HCT116 (cell line): Measurements from ENCODE around the gene FAM234A. TPM values are rescaled to one million over a fixed set of nuclear protein-coding genes. Genes with fewer than 3 reads are reported as not detected.

Source experiments
- ATAC-seq: fragments of 200-7000 bp; cut with Tn5 transposase; 2 replicates; pipeline ENCODE4 v1.9.1; 2020; ENCODE audit warnings: mild to moderate bottlenecking, moderate library complexity
- BruUV-seq: library from RNA; stranded (reverse); fragments of 400-500 nt; replicated peaks from 2 replicates; lab custom pipeline; 2021; lab: Mats Ljungman, UMichigan
- CTCF ChIA-PET: fragments of 300-600 bp; sonication (Branson Sonifier 250); formaldehyde crosslinking; loops from one replicate; lab custom pipeline; 2021; ENCODE audit warnings: antibody characterized with exemption; lab: Charles Lee
- POLR2A ChIA-PET: fragments of 300-600, 350-600 bp; sonication (Branson Sonifier 250); formaldehyde crosslinking; loops from one replicate; lab custom pipeline; 2021; ENCODE audit warnings: antibody characterized with exemption; lab: Charles Lee
- RAD21 ChIA-PET, 2 experiments: fragments of 300-600 bp; sonication (Branson Sonifier 250); formaldehyde crosslinking; loops; one replicate each; lab custom pipeline; 2023; ENCODE audit warnings: low total read pairs in 2 of 2; ENCODE audit not compliant: uncharacterized antibody in 2 of 2, unreplicated experiment in 2 of 2, low non-redundant PET in 1 of 2; lab: Charles Lee
- DNase-seq: peaks from one replicate; pipeline ENCODE4 v3.0.0-alpha.2; 2010; ENCODE audit warnings: low read depth, low spot score
- H2AFZ ChIP-seq: fragments of 200-600 bp; shearing (Covaris generic), sonication (generic); 2 replicates; pipeline ENCODE4 v1.6.1; 2017; ENCODE audit warnings: low read depth, mixed run types, mixed read lengths, antibody characterized with exemption, low read length; ENCODE audit not compliant: poor library complexity, severe bottlenecking
- H3K27ac ChIP-seq: 2 replicates; pipeline ENCODE4 v1.5.1; 2012; ENCODE audit warnings: low read depth, low read length
- H3K27me3 ChIP-seq: fragments of 200-600 bp; sonication (generic); 2 replicates; pipeline ENCODE4 v1.6.1; 2016; ENCODE audit warnings: mixed run types, low read length, mixed read lengths; ENCODE audit not compliant: insufficient read depth
- H3K36me3 ChIP-seq, 2 experiments: fragments of 200-500 bp in 1 of 2; fragments of 200-600 bp in 1 of 2; sonication (Bioruptor generic) in 1 of 2; sonication (generic) in 1 of 2; 2 replicates each; pipeline versions ENCODE4 v1.5.1 to v1.6.1; 2014 to 2016; ENCODE audit warnings: low read length in 2 of 2, inconsistent platforms in 1 of 2, mixed read lengths in 1 of 2, mixed run types in 1 of 2; ENCODE audit not compliant: insufficient read depth in 2 of 2, control insufficient read depth in 1 of 2
- H3K4me1 ChIP-seq, 2 experiments: fragments of 200-600 bp in 1 of 2; sonication (generic) in 1 of 2; 2 replicates each; pipeline versions ENCODE4 v1.5.1 to v1.6.1; 2012 to 2017; ENCODE audit warnings: low read length in 2 of 2, inconsistent platforms in 1 of 2, mild to moderate bottlenecking in 1 of 2, mixed read lengths in 1 of 2, mixed run types in 1 of 2, moderate library complexity in 1 of 2; ENCODE audit not compliant: insufficient read depth in 2 of 2, control insufficient read depth in 1 of 2
- H3K4me2 ChIP-seq: fragments of 200-600 bp; sonication (generic); 2 replicates; pipeline ENCODE4 v1.6.1; 2017; ENCODE audit warnings: mixed run types, low read length, mixed read lengths
- H3K4me3 ChIP-seq, 2 experiments: fragments of 200-600 bp in 1 of 2; sonication (generic) in 1 of 2; replicated peaks in 1 of 2; 2 replicates each; pipeline ENCODE4 v1.5.1; 2011 to 2016; ENCODE audit warnings: low read length in 2 of 2, control low read depth in 1 of 2, low read depth in 1 of 2, mild to moderate bottlenecking in 1 of 2, mixed read lengths in 1 of 2, mixed run types in 1 of 2
- H3K79me2 ChIP-seq: fragments of 200-600 bp; sonication (generic); 2 replicates; pipeline ENCODE4 v1.6.1; 2017; ENCODE audit warnings: mild to moderate bottlenecking, mixed run types, low read length, moderate library complexity, mixed read lengths; ENCODE audit not compliant: insufficient read depth
- H3K9ac ChIP-seq: fragments of 200-600 bp; sonication (generic); 2 replicates; pipeline ENCODE4 v1.6.1; 2016; ENCODE audit warnings: low read length, mixed read lengths
- H3K9me2 ChIP-seq: fragments of 200-600 bp; sonication (generic), shearing (Covaris generic); 2 replicates; pipeline ENCODE4 v1.6.1; 2017; ENCODE audit warnings: mixed run types, mild to moderate bottlenecking, moderate library complexity; ENCODE audit not compliant: insufficient read depth
- H3K9me3 ChIP-seq, 2 experiments: fragments of 200-500 bp in 1 of 2; fragments of 200-600 bp in 1 of 2; sonication (Bioruptor generic) in 1 of 2; sonication (generic) in 1 of 2; 2 replicates each; pipeline ENCODE4 v1.6.1; 2014 to 2017; ENCODE audit warnings: low read length in 2 of 2, mixed read lengths in 2 of 2, inconsistent platforms in 1 of 2, low read depth in 1 of 2, mild to moderate bottlenecking in 1 of 2, mixed run types in 1 of 2, moderate library complexity in 1 of 2; ENCODE audit not compliant: control insufficient read depth in 1 of 2, insufficient read depth in 1 of 2
- H4K20me1 ChIP-seq: fragments of 200-600 bp; sonication (generic), shearing (Covaris generic); 2 replicates; pipeline ENCODE4 v1.6.1; 2017; ENCODE audit warnings: mixed run types, mild to moderate bottlenecking, moderate library complexity; ENCODE audit not compliant: insufficient read depth
- CBX3 ChIP-seq: IDR thresholded peaks from 2 replicates; pipeline ENCODE4 v1.6.1; 2012; ENCODE audit warnings: low read depth
- FOSL1 ChIP-seq: IDR thresholded peaks from 2 replicates; pipeline ENCODE4 v1.6.1; 2012; ENCODE audit warnings: low read depth
- POLR2AphosphoS5 ChIP-seq: IDR thresholded peaks from 2 replicates; pipeline ENCODE4 v1.6.1; 2011; ENCODE audit warnings: mild to moderate bottlenecking, low read depth, low read length, moderate library complexity
- RAD21 ChIP-seq: IDR thresholded peaks from 2 replicates; pipeline ENCODE4 v1.6.1; 2012; ENCODE audit warnings: low read depth, mild to moderate bottlenecking
- SRF ChIP-seq: IDR thresholded peaks from 2 replicates; pipeline ENCODE4 v1.6.1; 2012; ENCODE audit warnings: low read depth
- ZFX ChIP-seq: fragments of 450-650 bp; IDR thresholded peaks from 2 replicates; pipeline ENCODE4 v1.6.1; 2017
- ZNF274 ChIP-seq: fragments of 200-500 bp; sonication (Bioruptor generic); IDR thresholded peaks from 2 replicates; pipeline ENCODE4 v1.6.1; 2014; ENCODE audit warnings: mild to moderate bottlenecking, low read depth, low read length, inconsistent platforms
- intact Hi-C: fragments of 100-400 bp; cut with micrococcal nuclease; formaldehyde crosslinking; loops from 2 replicates; pipeline ENCODE4 v1.10.0; 2022
- total RNA-seq: library from RNA; stranded (reverse); gene quantifications from one replicate; pipeline ENCODE4 v1.2.1, GENCODE V29; 2021; ENCODE audit not compliant: unreplicated experiment
- TF ChIP-seq, protein P1 (sequence below): IDR thresholded peaks from 2 replicates; pipeline ENCODE4 v1.6.1; 2012
- TF ChIP-seq, protein P2 (sequence below): IDR thresholded peaks from 2 replicates; pipeline ENCODE4 v1.6.1; 2012; ENCODE audit warnings: low read depth
- TF ChIP-seq, protein P3 (sequence below), 3 experiments: fragments of 200-600 bp in 1 of 3; sonication (generic) in 1 of 3; IDR thresholded peaks in 2 of 3; conservative IDR thresholded peaks in 1 of 3; 2 replicates each; pipeline ENCODE4 v1.5.1; 2012 to 2017; ENCODE audit warnings: low read depth in 2 of 3, low read length in 2 of 3, antibody characterized with exemption in 1 of 3, borderline replicate concordance in 1 of 3, control low read depth in 1 of 3, mild to moderate bottlenecking in 1 of 3, mixed read lengths in 1 of 3, mixed run types in 1 of 3, moderate library complexity in 1 of 3; ENCODE audit not compliant: insufficient read depth in 1 of 3
- TF ChIP-seq, protein P4 (sequence below): IDR thresholded peaks from 2 replicates; pipeline ENCODE4 v1.6.1; 2012

Gene FAM234A
- total RNA-seq, 1 experiment from 2014 or later = 36.4 TPM

DNA sequence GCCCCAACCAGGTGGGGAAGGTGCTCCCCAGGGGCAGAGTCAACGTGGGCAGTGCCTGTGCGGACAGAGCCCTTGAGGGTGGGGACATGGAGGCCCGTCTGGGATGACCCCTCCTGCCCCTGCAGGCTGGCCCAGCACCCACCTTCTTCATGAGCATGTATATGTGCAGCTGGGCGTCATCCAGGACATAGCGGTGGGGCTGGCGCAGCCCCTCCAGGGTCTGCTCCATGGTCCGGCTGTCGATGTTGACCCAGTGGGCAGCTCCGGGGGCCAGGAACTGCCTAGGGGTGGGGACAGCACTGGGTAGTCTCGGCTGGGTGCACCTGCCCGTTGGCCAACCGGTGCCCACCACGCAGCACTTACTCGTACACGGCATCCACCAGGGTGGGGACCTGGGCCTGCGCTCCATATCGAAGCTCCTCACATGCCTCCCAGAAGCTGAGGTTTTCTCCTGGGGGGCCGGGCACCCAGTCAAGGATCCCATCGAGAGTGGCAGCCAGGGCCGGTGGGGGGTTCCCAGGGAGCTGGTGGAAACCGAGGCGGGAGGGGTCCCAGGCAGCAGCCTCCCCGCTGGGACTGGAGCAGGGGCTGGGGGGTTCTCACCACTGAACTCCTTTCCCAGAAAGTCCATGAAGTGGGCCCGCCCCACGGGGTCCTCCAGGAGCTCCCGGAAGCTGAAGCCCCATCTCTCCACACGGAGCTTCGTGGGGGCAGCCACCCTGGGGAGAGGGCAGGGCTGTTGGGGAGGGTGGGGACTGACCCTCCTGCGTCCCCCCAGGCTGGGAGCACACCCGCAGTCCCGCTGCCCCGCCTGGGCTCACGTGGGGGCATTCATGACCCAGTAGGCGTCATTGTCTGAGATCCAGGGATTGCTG lies 36.0 kb downstream of the FAM234A start (continued):
- TF ChIP-seq SRF (no peak), ZNF274 (no peak), CBX3 (no peak), ZFX (no peak), RAD21 (no peak)
- TF ChIP-seq, protein P1, sequence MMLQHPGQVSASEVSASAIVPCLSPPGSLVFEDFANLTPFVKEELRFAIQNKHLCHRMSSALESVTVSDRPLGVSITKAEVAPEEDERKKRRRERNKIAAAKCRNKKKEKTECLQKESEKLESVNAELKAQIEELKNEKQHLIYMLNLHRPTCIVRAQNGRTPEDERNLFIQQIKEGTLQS = no peak
- TF ChIP-seq, protein P2, sequence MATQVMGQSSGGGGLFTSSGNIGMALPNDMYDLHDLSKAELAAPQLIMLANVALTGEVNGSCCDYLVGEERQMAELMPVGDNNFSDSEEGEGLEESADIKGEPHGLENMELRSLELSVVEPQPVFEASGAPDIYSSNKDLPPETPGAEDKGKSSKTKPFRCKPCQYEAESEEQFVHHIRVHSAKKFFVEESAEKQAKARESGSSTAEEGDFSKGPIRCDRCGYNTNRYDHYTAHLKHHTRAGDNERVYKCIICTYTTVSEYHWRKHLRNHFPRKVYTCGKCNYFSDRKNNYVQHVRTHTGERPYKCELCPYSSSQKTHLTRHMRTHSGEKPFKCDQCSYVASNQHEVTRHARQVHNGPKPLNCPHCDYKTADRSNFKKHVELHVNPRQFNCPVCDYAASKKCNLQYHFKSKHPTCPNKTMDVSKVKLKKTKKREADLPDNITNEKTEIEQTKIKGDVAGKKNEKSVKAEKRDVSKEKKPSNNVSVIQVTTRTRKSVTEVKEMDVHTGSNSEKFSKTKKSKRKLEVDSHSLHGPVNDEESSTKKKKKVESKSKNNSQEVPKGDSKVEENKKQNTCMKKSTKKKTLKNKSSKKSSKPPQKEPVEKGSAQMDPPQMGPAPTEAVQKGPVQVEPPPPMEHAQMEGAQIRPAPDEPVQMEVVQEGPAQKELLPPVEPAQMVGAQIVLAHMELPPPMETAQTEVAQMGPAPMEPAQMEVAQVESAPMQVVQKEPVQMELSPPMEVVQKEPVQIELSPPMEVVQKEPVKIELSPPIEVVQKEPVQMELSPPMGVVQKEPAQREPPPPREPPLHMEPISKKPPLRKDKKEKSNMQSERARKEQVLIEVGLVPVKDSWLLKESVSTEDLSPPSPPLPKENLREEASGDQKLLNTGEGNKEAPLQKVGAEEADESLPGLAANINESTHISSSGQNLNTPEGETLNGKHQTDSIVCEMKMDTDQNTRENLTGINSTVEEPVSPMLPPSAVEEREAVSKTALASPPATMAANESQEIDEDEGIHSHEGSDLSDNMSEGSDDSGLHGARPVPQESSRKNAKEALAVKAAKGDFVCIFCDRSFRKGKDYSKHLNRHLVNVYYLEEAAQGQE = no peak

DNA sequence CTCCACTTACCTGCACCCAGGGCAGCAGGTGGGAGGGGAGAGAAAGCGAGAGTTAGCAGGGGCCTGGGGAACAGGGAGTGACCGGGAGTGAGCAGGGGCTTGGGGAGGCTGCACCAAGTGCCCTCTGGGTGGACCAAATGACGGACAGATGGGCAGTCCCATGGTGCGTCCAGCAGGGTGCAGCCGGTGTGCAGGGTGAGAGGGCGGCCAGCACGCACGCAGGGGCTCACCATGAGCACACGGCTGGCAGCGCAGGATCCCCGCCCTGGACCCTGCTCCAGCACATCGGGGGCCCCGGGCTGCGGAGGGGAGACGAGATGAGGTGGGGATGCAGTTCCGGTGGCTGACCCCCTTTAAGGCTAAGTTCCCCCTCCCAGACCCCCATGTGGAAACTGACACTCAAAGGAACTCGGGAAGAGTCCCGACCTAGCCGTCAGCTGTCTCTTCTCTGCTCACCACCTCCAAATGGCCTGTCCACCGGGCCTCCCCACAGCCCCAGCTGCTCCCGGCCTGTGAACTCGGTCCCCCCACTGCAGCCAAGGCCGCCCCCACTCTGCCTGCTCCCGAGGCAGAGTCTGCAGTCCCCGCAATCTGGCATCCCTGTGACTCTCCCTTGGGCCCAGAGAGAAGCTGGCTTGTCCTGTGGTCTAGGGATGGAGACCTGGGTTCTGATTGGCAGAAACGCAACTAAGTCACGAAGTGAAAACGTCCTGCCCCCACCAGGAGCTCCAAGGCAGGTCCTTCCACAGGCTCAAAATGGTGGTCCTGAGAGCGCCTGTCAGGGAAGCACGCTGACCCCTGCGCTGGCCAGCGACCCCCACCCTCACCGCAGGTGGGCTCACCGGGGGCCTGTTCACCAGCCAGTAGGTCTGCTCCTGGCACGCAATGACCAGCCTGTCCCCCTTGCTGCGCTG lies 38.3 kb downstream of the FAM234A start:
- ATAC-seq (peak; percentile 23; the same call in 1 of the 2 replicates), DNase-seq (no peak)
- Histone ChIP-seq H3K27me3 (no peaks in the 10 kb centered on the region), H3K9me2 (no peaks in the 10 kb centered on the region), H3K79me2 (no peaks in the 10 kb centered on the region), H3K9me3 (no peaks in the 10 kb centered on the region), H3K4me2 (no peak overlapping the region), H3K4me1 (no peaks in the 10 kb centered on the region), H4K20me1 (no peaks in the 10 kb centered on the region), H2AFZ (no peak overlapping the region), H3K4me3 (no peak overlapping the region), H3K27ac (no peak overlapping the region), H3K9ac (no peak overlapping the region), H3K36me3 (no peaks in the 10 kb centered on the region)
- no TSS peak for BruUV-seq
- ChIA-PET CTCF (no interaction called here), POLR2A (no interaction called here), RAD21 (no interaction called here)
- intact Hi-C loops = no loop called here
- TF ChIP-seq, protein P3, sequence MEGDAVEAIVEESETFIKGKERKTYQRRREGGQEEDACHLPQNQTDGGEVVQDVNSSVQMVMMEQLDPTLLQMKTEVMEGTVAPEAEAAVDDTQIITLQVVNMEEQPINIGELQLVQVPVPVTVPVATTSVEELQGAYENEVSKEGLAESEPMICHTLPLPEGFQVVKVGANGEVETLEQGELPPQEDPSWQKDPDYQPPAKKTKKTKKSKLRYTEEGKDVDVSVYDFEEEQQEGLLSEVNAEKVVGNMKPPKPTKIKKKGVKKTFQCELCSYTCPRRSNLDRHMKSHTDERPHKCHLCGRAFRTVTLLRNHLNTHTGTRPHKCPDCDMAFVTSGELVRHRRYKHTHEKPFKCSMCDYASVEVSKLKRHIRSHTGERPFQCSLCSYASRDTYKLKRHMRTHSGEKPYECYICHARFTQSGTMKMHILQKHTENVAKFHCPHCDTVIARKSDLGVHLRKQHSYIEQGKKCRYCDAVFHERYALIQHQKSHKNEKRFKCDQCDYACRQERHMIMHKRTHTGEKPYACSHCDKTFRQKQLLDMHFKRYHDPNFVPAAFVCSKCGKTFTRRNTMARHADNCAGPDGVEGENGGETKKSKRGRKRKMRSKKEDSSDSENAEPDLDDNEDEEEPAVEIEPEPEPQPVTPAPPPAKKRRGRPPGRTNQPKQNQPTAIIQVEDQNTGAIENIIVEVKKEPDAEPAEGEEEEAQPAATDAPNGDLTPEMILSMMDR (IDR thresholded peaks at IDR 0.05 in 2 of 3, conservative IDR thresholded peaks at IDR 0.05 in 1 of 3; ENCODE audit: borderline replicate concordance in 1 of 3, insufficient read depth in 1 of 3, low read depth in 2 of 3, low read length in 2 of 3) = no peak
- TF ChIP-seq POLR2AphosphoS5 (no peak), SRF (no peak), FOSL1 (no peak), CBX3 (no peak)
- TF ChIP-seq, protein P4, sequence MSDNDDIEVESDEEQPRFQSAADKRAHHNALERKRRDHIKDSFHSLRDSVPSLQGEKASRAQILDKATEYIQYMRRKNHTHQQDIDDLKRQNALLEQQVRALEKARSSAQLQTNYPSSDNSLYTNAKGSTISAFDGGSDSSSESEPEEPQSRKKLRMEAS = no peak
- TF ChIP-seq, protein P2 = no peak
